H9 (cell line): Measurements from ENCODE around the gene NEBL. TPM values are rescaled to one million over a fixed set of nuclear protein-coding genes. Genes with fewer than 3 reads are reported as not detected.

Source experiments
- DNase-seq: peaks from one replicate; pipeline ENCODE4 v3.0.0-alpha.2; 2017
- H2AFZ ChIP-seq: one replicate; pipeline ENCODE4 v1.6.1; 2013; ENCODE audit warnings: mild to moderate bottlenecking, low read length, control low read depth, moderate library complexity
- H2AK5ac ChIP-seq: 2 replicates; pipeline ENCODE4 v1.6.1; 2013; ENCODE audit warnings: low read length, control low read depth, mixed read lengths; ENCODE audit not compliant: insufficient read length
- H2BK120ac ChIP-seq: one replicate; pipeline ENCODE4 v1.6.1; 2013; ENCODE audit warnings: low read depth, mild to moderate bottlenecking, low read length, control low read depth, inconsistent platforms; ENCODE audit not compliant: poor library complexity, severe bottlenecking
- H2BK12ac ChIP-seq: 2 replicates; pipeline ENCODE4 v1.6.1; 2013; ENCODE audit warnings: low read length, control low read depth, mixed read lengths, low read depth; ENCODE audit not compliant: insufficient read length
- H2BK15ac ChIP-seq: 2 replicates; pipeline ENCODE4 v1.6.1; 2013; ENCODE audit warnings: low read depth, low read length, control low read depth
- H2BK20ac ChIP-seq: one replicate; pipeline ENCODE4 v1.6.1; 2013; ENCODE audit warnings: low read depth, mild to moderate bottlenecking, low read length, control low read depth, inconsistent platforms; ENCODE audit not compliant: poor library complexity, severe bottlenecking
- H2BK5ac ChIP-seq: 2 replicates; pipeline ENCODE4 v1.6.1; 2013; ENCODE audit warnings: low read length, control low read depth, mixed read lengths; ENCODE audit not compliant: insufficient read length
- H3K14ac ChIP-seq: 2 replicates; pipeline ENCODE4 v1.6.1; 2013; ENCODE audit warnings: low read length, control low read depth; ENCODE audit not compliant: insufficient read depth
- H3K18ac ChIP-seq: 2 replicates; pipeline ENCODE4 v1.6.1; 2013; ENCODE audit warnings: low read depth, mild to moderate bottlenecking, mixed read lengths, low read length, control low read depth; ENCODE audit not compliant: insufficient read length
- H3K23ac ChIP-seq: 2 replicates; pipeline ENCODE4 v1.6.1; 2013; ENCODE audit warnings: low read length, control low read depth, mixed read lengths, low read depth; ENCODE audit not compliant: insufficient read length
- H3K23me2 ChIP-seq: 2 replicates; pipeline ENCODE4 v1.6.1; 2013; ENCODE audit warnings: low read depth, mild to moderate bottlenecking, mixed read lengths, low read length, control low read depth; ENCODE audit not compliant: insufficient read length, poor library complexity, severe bottlenecking
- H3K27ac ChIP-seq: 2 replicates; pipeline ENCODE4 v1.5.1; 2013; ENCODE audit warnings: low read length, control low read depth, mixed read lengths, low read depth; ENCODE audit not compliant: insufficient read length
- H3K27me3 ChIP-seq: 2 replicates; pipeline ENCODE4 v1.6.1; 2013; ENCODE audit warnings: low read length, control low read depth, inconsistent platforms; ENCODE audit not compliant: insufficient read depth
- H3K4ac ChIP-seq: 2 replicates; pipeline ENCODE4 v1.6.1; 2013; ENCODE audit warnings: low read depth, mild to moderate bottlenecking, control low read depth, inconsistent platforms, low read length, moderate library complexity
- H3K4me1 ChIP-seq: 2 replicates; pipeline ENCODE4 v1.6.1; 2013; ENCODE audit warnings: low read length, control low read depth, inconsistent platforms; ENCODE audit not compliant: insufficient read depth
- H3K4me2 ChIP-seq: 2 replicates; pipeline ENCODE4 v1.6.1; 2013; ENCODE audit warnings: low read length, control low read depth, mixed read lengths; ENCODE audit not compliant: insufficient read length, insufficient read depth
- H3K56ac ChIP-seq: 2 replicates; pipeline ENCODE4 v1.6.1; 2013; ENCODE audit warnings: low read depth, mild to moderate bottlenecking, mixed read lengths, low read length, control low read depth; ENCODE audit not compliant: insufficient read length
- H3K79me1 ChIP-seq: 2 replicates; pipeline ENCODE4 v1.6.1; 2013; ENCODE audit warnings: low read depth, mild to moderate bottlenecking, moderate library complexity, low read length, control low read depth, inconsistent platforms; ENCODE audit not compliant: insufficient read depth, poor library complexity, severe bottlenecking
- H3K79me2 ChIP-seq: 2 replicates; pipeline ENCODE4 v1.6.1; 2013; ENCODE audit warnings: low read length, control low read depth, inconsistent platforms; ENCODE audit not compliant: insufficient read depth
- H3K9ac ChIP-seq: 2 replicates; pipeline ENCODE4 v1.6.1; 2013; ENCODE audit warnings: low read length, control low read depth, mixed read lengths; ENCODE audit not compliant: insufficient read length; ENCODE audit errors: extremely low read depth
- H3K9me3 ChIP-seq: one replicate; pipeline ENCODE4 v1.6.1; 2013; ENCODE audit warnings: low read depth, low read length, inconsistent platforms; ENCODE audit not compliant: control insufficient read depth
- H3T11ph ChIP-seq: one replicate; pipeline ENCODE4 v1.6.1; 2013; ENCODE audit warnings: mild to moderate bottlenecking, low read length, control low read depth, inconsistent platforms
- H4K20me1 ChIP-seq: one replicate; pipeline ENCODE4 v1.6.1; 2013; ENCODE audit not compliant: control insufficient read depth, insufficient read length, insufficient read depth
- H4K5ac ChIP-seq: 2 replicates; pipeline ENCODE4 v1.6.1; 2013; ENCODE audit warnings: low read depth, mild to moderate bottlenecking, mixed read lengths, low read length, control low read depth; ENCODE audit not compliant: insufficient read length
- H4K8ac ChIP-seq: replicated peaks from 2 replicates; pipeline ENCODE4 v1.6.1; 2013; ENCODE audit warnings: low read length, control low read depth, mixed read lengths, low read depth; ENCODE audit not compliant: insufficient read length
- H4K91ac ChIP-seq: 2 replicates; pipeline ENCODE4 v1.6.1; 2013; ENCODE audit warnings: low read depth, mild to moderate bottlenecking, moderate library complexity, mixed read lengths, low read length, control low read depth; ENCODE audit not compliant: insufficient read length
- H3K27ac Mint-ChIP-seq, 3 experiments: 2 replicates in 2 of 3; 3 replicates in 1 of 3; pipeline ENCODE4 v1.8.0; 2020 to 2021; ENCODE audit warnings: mixed read lengths in 3 of 3, mild to moderate bottlenecking in 1 of 3, moderate library complexity in 1 of 3
- H3K27me3 Mint-ChIP-seq: 2 replicates; pipeline ENCODE4 v1.8.0; 2021; ENCODE audit warnings: low read depth, mild to moderate bottlenecking, moderate library complexity, mixed read lengths
- H3K36me3 Mint-ChIP-seq, 3 experiments: 2 replicates in 2 of 3; 3 replicates in 1 of 3; pipeline ENCODE4 v1.8.0; 2020 to 2021; ENCODE audit warnings: low read depth in 3 of 3, mixed read lengths in 3 of 3; ENCODE audit not compliant: insufficient read depth in 1 of 3
- H3K4me1 Mint-ChIP-seq, 2 experiments: 2 replicates each; pipeline ENCODE4 v1.8.0; 2020; ENCODE audit warnings: mixed read lengths in 2 of 2
- H3K4me3 Mint-ChIP-seq, 2 experiments: 2 replicates in 1 of 2; 3 replicates in 1 of 2; pipeline ENCODE4 v1.8.0; 2020 to 2021; ENCODE audit warnings: mild to moderate bottlenecking in 2 of 2, mixed read lengths in 2 of 2, moderate library complexity in 1 of 2
- H3K9me3 Mint-ChIP-seq, 2 experiments: 2 replicates in 1 of 2; 3 replicates in 1 of 2; pipeline ENCODE4 v1.8.0; 2020; ENCODE audit warnings: mild to moderate bottlenecking in 2 of 2, mixed read lengths in 2 of 2, moderate library complexity in 1 of 2
- WGBS: extraction: QIAGEN DNeasy Blood & Tissue Kit; methylation state at CpG from one replicate; pipeline ENCODE4 v1.1.7; 2013; ENCODE audit warnings: missing lambda C conversion rate, low lambda C conversion rate, mixed read lengths; ENCODE audit not compliant: insufficient read length; ENCODE audit errors: extremely low coverage; 5-methylcytosine and 5-hydroxymethylcytosine counted together
- total RNA-seq: library from RNA; stranded (reverse); gene quantifications from 2 replicates; pipeline ENCODE4 v1.2.1, GENCODE V29; 2021
- TF ChIP-seq, protein P1 (sequence below): fragments of 200-600 bp; sonication (generic); conservative IDR thresholded peaks from 3 replicates; pipeline ENCODE4 v1.8.0; 2021; ENCODE audit warnings: antibody characterized with exemption, mild to moderate bottlenecking

Gene NEBL
- total RNA-seq, 1 experiment from 2014 or later: 20.9 TPM

DNA sequence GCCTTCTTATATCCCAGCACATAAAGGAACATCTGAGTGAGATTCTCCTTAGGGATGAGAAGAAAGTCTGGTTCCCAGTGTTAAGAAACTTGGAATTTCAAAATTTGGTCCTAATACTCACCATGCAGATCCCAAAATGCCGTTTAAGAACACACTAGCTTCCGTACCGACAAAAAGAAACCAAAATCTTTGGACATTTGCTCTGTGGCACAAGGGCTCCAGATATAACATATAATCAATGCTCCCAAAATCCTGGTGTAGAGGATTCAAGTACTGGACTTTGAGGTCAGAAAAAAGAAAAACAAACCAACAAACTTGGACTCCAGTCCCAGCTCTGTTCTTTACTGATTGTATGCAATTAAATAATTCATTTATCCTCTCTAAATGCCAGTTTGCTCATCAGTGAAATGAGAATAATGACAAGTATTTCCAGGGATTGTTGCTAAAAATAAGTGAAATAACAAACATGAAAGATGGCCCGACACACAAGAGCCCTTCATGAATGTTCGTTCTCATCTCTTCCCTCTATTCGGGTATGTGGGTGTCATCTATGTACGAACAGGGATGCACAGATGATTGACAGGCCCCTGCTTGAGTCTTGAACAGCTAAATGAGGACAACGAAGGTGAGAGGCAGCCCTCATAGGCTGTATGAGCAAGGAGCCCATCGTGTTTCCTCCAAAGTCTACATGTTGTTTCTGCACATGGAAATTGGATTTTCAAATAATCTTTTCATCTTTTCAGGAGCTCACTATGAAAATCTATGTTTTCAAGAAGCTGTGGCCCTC is 48.6 kb upstream of the NEBL start:
- H4K20me1 ChIP-seq: no peaks in the 10 kb centered on the region
- Mint-ChIP-seq H3K27ac (no peak overlapping the region), H3K9me3 (peaks cover 0 to 2% of the 10 kb centered on the region in 2 experiments; a peak in 1 of 5 replicates), H3K27me3 (no peaks in the 10 kb centered on the region), H3K4me1 (peaks cover 22% of the 10 kb centered on the region in 2 experiments), H3K36me3 (no peaks in the 10 kb centered on the region; a peak in 1 of 7 replicates), H3K4me3 (no peak overlapping the region)
- no peaks in the 10 kb centered on the region for H3K23me2 ChIP-seq
- no peak overlapping the region for H4K5ac ChIP-seq
- H3K9ac ChIP-seq: no peak overlapping the region
- H3K27ac ChIP-seq: no peak overlapping the region
- no peak overlapping the region for H3K23ac ChIP-seq
- H2BK20ac ChIP-seq: no peak overlapping the region
- WGBS: no CpG with 5 or more reads among the region's 9 CpGs
- no peak overlapping the region for H3K14ac ChIP-seq
- peaks cover 2% of the 10 kb centered on the region; the same call in 1 of the 2 replicates for H3K4me1 ChIP-seq
- H2BK120ac ChIP-seq: no peak overlapping the region
- no peak overlapping the region for H2BK15ac ChIP-seq
- H2AK5ac ChIP-seq: no peak overlapping the region
- H3K56ac ChIP-seq: no peak overlapping the region
- no peak for DNase-seq
- H3T11ph ChIP-seq: no peak overlapping the region
- TF ChIP-seq, protein P1, sequence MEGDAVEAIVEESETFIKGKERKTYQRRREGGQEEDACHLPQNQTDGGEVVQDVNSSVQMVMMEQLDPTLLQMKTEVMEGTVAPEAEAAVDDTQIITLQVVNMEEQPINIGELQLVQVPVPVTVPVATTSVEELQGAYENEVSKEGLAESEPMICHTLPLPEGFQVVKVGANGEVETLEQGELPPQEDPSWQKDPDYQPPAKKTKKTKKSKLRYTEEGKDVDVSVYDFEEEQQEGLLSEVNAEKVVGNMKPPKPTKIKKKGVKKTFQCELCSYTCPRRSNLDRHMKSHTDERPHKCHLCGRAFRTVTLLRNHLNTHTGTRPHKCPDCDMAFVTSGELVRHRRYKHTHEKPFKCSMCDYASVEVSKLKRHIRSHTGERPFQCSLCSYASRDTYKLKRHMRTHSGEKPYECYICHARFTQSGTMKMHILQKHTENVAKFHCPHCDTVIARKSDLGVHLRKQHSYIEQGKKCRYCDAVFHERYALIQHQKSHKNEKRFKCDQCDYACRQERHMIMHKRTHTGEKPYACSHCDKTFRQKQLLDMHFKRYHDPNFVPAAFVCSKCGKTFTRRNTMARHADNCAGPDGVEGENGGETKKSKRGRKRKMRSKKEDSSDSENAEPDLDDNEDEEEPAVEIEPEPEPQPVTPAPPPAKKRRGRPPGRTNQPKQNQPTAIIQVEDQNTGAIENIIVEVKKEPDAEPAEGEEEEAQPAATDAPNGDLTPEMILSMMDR: no peak
- no peaks in the 10 kb centered on the region for H3K9me3 ChIP-seq
- no peak overlapping the region for H4K91ac ChIP-seq
- no peak overlapping the region for H3K4me2 ChIP-seq
- no peak overlapping the region for H4K8ac ChIP-seq
- no peak overlapping the region for H3K4ac ChIP-seq
- no peak overlapping the region for H2BK5ac ChIP-seq
- no peaks in the 10 kb centered on the region for H3K79me2 ChIP-seq
- H2AFZ ChIP-seq: no peak overlapping the region
- no peak overlapping the region for H2BK12ac ChIP-seq
- no peaks in the 10 kb centered on the region for H3K79me1 ChIP-seq
- H3K27me3 ChIP-seq: no peaks in the 10 kb centered on the region
- no peak overlapping the region for H3K18ac ChIP-seq
